GM21786 (cell line): Measurements from ENCODE around the gene FAM83C.
"Not testable (repeated sequence)": the region's sequence is repeated elsewhere in the genome, so short reads cannot be mapped to it uniquely, and the experiment has no call there.

Experiments used
- ATAC-seq: cut with Tn5 transposase; IDR thresholded peaks from one replicate; pipeline ENCODE4 v1.9.1; 2021; ENCODE audit not compliant: unreplicated experiment

Gene FAM83C

GRCh38 chr20:35319192-35319870 is 27.1 kb upstream of the FAM83C start:
- no peak for ATAC-seq

DNA sequence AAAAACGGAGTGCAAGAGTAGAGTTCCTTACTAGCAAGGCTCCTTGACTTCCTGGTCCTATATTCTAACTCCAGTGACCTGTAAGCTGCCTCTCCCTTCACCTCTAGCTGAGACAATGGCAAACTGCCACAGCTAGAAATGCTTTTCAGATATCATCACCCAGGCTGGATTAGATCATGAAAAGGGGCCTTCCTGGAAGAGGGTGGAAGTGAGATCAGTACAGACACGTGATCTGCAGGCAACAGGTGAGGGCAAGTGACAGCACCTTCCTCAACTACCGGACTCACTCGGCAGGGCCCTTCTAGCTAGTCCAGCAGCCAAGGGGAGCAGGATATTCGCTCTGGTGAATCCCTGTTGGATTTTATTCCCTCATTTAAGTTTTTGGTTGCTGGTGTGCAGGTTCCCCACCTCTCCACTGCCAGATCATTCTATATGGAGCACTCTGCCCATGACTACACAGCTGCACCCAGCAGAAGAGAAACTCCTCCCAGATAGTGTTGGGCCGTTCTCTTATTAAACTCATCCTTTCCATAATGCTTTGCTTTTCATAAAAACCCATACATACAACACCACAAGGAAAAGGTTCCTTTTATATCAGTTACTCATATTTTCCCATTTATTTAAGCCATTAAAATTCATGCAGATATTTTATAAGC is 26.4 kb upstream of the FAM83C start:
- no peak for ATAC-seq

- ATAC-seq = no peak
These were observed 25.4 kb upstream of the FAM83C start for GRCh38 chr20:35317416-35318210.

DNA sequence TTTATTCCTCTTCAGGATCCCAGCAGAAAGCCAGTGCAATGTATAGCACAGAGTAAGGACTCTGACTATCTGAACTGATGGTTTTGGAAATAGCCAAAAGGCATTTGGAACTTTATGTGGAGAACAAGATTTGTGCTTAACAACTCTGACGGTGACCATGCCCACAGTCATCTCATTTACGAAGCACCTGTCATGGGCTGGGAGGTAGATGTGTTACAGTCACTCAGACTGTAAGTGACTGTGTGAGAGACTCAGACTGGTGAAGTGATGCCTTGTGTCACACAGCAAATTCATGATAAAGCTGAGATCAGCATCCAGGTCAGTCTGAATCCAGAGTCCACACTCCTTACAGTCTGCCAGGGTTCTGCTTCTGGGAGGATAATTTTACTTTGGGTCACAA is 23.9 kb upstream of the FAM83C start:
- ATAC-seq = no peak

DNA sequence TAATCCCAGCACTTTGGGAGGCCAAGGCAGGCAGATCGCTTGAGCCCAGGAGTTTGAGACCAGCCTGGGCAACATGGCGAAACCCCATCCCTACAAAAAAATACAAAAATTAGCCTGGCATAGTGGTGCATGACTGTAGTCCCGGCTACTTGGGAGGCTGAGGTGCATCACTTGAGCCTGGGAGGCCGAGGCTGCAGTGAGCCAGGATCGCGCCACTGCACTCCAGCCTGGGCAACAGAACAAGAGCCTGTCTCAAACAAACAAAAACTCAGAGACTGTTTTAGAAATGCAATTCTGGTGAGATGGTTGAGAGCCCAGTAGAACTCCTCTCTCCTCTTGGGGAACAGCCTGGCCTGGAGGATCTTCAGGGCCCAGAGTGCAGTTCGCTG is 23.4 kb upstream of the FAM83C start:
- ATAC-seq = not testable (repeated sequence)

DNA sequence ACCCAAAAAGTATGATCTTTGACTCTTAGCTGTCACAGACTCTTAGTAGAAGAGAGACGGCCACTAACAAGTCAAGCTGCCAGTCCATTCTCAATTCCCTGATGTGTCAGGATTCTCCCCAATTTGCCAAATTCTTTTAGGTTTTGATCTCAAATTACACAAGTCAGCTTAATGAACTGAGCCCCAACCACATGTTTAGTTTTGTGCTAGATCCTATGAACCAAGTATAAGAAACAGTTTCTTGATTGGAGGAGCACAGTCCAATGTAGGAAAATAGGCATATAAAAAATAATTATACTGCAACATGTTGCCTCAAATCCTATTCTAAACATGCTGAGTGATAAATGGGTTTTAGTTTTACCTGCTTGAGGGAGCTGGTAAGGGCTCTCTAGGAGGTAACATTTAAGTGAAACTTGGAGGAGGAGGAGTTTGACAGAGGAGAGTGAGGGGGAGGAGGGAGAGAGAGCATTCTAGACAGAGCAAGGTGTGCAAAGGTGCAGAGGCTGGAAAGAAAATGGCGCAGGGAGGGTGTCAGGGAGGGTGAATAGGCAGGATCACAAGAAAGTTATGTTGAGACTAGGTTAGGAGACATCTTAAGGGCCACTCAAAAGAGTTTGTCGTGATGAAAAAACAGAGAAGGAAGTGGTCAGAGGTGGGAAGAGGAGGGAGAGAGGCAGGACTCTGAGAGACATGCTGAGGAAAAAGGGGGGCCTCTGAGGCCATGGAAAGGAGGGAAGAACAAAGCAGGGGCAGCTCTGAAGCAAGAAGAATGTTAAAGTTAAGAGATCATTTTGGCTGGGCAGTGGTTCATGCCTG is 22.8 kb upstream of the FAM83C start:
- ATAC-seq = no peak

GRCh38 chr20:35312318-35312717 is 20.1 kb upstream of the FAM83C start:
- no peak for ATAC-seq

GRCh38 chr20:35311822-35312221 is 19.6 kb upstream of the FAM83C start:
- ATAC-seq = no peak

GRCh38 chr20:35311409-35311808 is 19.2 kb upstream of the FAM83C start:
- no peak for ATAC-seq

DNA sequence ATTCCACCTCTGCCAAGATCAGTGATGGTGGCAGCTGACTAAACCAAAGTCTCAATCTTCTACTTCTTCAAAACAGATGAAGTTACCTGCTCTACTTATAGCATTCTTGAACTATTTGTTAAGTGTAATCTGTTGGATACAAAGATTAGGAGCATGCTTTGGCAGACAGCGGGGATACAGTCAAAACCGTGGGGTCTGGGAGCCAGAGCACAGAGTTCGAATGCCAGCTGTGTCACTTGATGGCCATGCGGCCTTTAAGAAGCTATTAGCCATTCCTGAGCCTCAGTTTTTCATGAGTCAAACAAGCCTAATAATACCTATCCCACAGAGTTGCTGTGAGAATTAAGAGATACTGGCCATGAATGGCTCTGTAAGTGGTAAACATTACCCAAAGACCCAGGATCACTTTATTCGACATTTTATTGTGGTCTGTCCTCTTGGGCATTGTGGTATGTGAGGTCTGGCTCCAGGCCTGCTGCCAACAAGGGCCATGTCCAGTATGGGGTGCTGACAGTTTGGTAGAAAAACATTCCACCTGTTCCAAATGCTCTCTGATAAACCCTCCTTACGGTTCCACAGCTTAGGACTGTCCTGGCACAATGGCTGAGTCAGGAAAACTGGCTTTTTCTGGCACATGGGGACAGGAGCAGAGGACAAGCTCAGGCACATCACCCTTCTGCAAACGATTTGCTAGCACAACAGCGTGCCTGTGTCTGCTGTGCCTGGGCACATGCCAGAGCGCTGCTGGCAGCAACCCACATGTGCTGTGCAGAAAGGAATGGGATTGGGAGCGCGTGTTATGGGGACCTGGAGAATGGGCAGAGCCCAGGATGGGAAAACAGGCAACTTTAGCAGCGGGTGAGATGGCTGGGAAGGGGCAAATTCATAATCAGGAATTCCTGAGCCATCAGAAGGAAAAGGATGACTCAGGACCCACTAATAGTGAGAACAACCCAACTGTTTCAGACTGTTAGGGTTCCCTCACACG is 15.7 kb upstream of the FAM83C start:
- no peak for ATAC-seq

- no peak for ATAC-seq
These were observed 14.8 kb upstream of the FAM83C start for GRCh38 chr20:35306931-35307517.

- no peak for ATAC-seq
These were observed 13.7 kb upstream of the FAM83C start for GRCh38 chr20:35305682-35306556.

GRCh38 chr20:35304956-35305355 is 12.7 kb upstream of the FAM83C start:
- no peak for ATAC-seq

- ATAC-seq = peak; percentile 64
These were observed 11.7 kb upstream of the FAM83C start for GRCh38 chr20:35303735-35304491.

DNA sequence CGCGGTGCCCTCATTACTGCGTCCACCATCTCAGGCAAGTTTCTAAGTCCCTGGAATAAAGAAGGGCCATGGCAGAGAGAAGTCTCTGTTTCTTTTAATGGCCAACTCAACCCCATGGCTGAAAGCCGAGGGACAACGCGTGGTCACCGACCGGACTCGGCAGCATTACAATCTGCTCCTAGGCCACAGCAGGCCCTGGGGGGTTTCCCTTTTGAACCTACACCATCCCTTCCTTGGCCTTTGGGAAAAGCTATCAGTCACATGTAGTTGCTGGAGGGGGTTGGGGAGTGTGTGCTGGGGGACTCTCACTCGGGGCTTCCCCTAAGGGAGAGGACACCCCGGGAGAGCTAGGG is 11.1 kb upstream of the FAM83C start:
- no peak for ATAC-seq

DNA sequence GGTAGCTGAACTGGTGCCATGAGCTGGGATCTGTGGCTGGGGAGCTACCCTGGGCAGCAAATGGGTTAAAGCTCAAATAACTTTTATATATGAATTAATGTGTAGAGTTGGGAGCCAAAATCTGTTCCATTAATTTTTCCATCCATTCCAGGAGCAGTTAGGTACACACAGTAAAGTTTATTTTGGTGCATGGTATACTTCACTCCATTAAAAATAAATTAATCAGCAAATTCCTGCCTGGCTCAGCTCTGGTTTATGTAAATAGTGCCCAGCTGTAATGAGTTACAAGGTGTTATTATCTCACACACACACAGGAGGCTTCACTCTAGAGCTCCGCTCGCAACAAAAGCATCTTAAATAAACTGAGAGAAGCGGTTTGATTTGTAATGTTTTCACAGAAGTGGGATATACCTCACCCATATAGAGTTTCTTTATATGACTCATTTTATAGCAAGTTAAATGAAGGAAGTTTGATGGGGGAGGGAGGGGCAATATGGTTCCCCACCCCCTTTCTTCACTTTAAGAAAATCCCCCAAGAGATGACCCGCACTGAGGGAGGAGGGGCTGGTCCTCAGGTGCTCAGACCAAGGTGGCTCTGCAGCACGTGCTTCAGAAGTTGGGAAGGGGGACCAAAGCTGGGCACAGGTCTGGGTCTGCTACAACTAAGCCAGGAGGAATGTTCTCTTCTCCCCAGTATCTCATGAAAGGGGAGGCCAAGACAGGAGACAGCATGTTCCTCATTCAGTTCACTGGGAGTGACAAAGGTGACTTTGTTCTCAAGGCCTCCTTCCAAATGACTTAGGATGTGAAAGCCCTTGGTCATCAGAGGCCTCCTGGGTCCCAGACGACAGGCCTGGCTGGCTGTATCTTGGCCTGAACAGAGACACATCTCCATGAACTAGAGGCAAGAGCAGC is 10.5 kb upstream of the FAM83C start:
- no peak for ATAC-seq

DNA sequence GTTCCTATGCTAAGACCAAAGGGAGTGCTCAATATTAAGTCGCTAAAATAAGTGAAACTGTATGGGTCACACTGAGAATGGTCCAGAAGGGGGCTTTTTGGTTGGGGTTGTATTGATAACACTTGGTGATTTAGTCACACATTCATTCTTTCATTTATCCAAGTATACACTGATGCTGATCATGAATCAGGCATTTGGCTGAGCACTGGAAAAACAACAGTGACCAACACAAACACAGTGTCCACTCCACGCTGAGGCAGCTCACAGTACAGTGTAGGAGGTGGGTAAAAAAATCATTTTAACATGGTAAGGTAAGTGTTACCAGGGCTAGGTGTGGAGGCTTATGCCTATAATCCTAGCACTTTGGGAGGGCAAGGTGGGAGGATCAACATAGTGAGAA is 9.2 kb upstream of the FAM83C start:
- no peak for ATAC-seq
